ENCODE results near the gene ADGRF1. TPM values are rescaled to one million over a fixed set of nuclear protein-coding genes. Genes with fewer than 3 reads are reported as not detected.
"Not testable (repeated sequence)": the region's sequence is repeated elsewhere in the genome, so short reads cannot be mapped to it uniquely, and the experiment has no call there.

Gene ADGRF1
- polyA plus RNA-seq, 2 donors: 25.5 to 47.9 TPM

- Histone ChIP-seq H3K4me3 (ENCODE audit: low read depth in 1 of 2, low read length in 2 of 2) (no peak overlapping the region), H3K36me3 (ENCODE audit: control insufficient read depth in 2 of 2, insufficient read depth in 2 of 2, low read length in 1 of 2) (no peaks in the 10 kb centered on the region), H3K27me3 (ENCODE audit: control insufficient read depth in 1 of 2, insufficient read depth in 2 of 2, low read length in 2 of 2) (no peaks in the 10 kb centered on the region), H3K27ac (ENCODE audit: low read depth in 2 of 2, low read length in 1 of 2) (no peak overlapping the region), H3K9me3 (ENCODE audit: control insufficient read depth in 2 of 2, insufficient read depth in 1 of 2, low read depth in 1 of 2, low read length in 1 of 2) (peaks cover 0 to 4% of the 10 kb centered on the region in 2 donors), H3K4me1 (ENCODE audit: control insufficient read depth in 2 of 2, insufficient read depth in 2 of 2, low read length in 1 of 2) (peaks cover 0 to 9% of the 10 kb centered on the region in 2 donors)
- WGBS, 2 donors: 89 to 91% methylated on average over 2 of the region's 2 CpGs
Measured at GRCh38 chr6:47064274-47064673, 22.1 kb upstream of the ADGRF1 start.

- H3K27me3 ChIP-seq (ENCODE audit: control insufficient read depth in 1 of 2, insufficient read depth in 2 of 2, low read length in 2 of 2): no peaks in the 10 kb centered on the region
- peaks cover 0 to 4% of the 10 kb centered on the region in 2 donors for H3K9me3 ChIP-seq (ENCODE audit: control insufficient read depth in 2 of 2, insufficient read depth in 1 of 2, low read depth in 1 of 2, low read length in 1 of 2)
- H3K27ac ChIP-seq (ENCODE audit: low read depth in 2 of 2, low read length in 1 of 2): peak overlapping the region in 1 of 2 donors; percentile 37
- no peak overlapping the region for H3K4me3 ChIP-seq (ENCODE audit: low read depth in 1 of 2, low read length in 2 of 2)
- WGBS, 2 donors: 72 to 76% methylated on average over 5 of the region's 5 CpGs
- peaks cover 0 to 9% of the 10 kb centered on the region in 2 donors for H3K4me1 ChIP-seq (ENCODE audit: control insufficient read depth in 2 of 2, insufficient read depth in 2 of 2, low read length in 1 of 2)
- no peaks in the 10 kb centered on the region for H3K36me3 ChIP-seq (ENCODE audit: control insufficient read depth in 2 of 2, insufficient read depth in 2 of 2, low read length in 1 of 2)
Measured at GRCh38 chr6:47062346-47062745, 20.2 kb upstream of the ADGRF1 start.

DNA sequence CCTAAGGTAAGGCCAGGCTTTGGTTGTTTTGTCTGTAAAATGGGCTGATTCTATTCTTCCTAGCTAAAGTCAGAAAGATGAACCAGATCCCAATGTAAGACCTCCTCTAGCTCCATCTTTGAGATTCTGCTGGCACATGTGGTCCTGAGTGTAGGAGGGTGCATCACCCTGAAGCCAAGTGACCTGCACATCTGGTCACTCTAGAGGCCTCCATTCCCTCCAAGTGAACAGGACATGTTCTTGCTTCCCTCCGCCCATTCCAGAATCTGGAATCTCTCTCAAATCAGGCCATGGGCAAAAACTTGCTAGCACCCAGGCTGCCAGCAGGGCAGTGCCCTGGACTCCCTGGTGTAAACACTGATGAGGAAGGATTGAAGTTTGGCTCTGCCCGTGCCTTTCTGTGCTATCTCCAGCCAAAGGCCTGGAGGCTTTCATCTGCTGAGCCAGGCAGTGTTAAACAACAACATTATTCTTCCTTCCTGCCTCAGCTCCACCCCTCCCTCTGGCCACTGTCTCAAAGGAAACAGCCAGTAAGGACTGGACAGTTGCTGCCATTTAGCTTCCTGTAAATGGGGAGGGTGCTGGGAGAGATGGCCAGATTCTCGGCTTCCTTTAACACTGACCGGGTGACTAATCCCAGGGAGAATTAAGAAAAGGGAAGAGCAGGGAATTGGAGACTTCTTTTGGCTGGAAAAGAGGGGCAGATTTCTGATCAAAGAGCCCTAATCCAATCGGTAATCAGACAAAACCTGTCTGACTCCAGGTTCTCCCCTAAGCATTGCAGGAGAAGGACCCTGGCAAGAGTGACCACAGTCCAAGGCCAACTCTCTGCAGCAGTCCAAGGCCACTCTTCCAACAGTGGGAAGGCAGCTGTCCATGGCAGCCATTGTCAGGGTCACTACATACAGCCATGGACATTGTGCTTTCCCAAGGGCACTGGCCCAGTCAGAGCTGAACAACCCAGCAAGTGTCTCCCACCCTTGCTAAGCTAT, 19.5 kb upstream of the ADGRF1 start:
- no peak overlapping the region for H3K4me3 ChIP-seq (ENCODE audit: low read depth in 1 of 2, low read length in 2 of 2)
- peaks cover 0 to 4% of the 10 kb centered on the region in 2 donors for H3K9me3 ChIP-seq (ENCODE audit: control insufficient read depth in 2 of 2, insufficient read depth in 1 of 2, low read depth in 1 of 2, low read length in 1 of 2)
- no peaks in the 10 kb centered on the region for H3K27me3 ChIP-seq (ENCODE audit: control insufficient read depth in 1 of 2, insufficient read depth in 2 of 2, low read length in 2 of 2)
- peak overlapping the region; percentile 22 to 44 for H3K27ac ChIP-seq (ENCODE audit: low read depth in 2 of 2, low read length in 1 of 2)
- H3K4me1 ChIP-seq (ENCODE audit: control insufficient read depth in 2 of 2, insufficient read depth in 2 of 2, low read length in 1 of 2): peaks cover 0 to 9% of the 10 kb centered on the region in 2 donors
- WGBS, 2 donors: 29 to 51% methylated on average over 5 of the region's 5 CpGs
- no peaks in the 10 kb centered on the region for H3K36me3 ChIP-seq (ENCODE audit: control insufficient read depth in 2 of 2, insufficient read depth in 2 of 2, low read length in 1 of 2)

GRCh38 chr6:47059216-47059885, 17.2 kb upstream of the ADGRF1 start:
- H3K36me3 ChIP-seq (ENCODE audit: control insufficient read depth in 2 of 2, insufficient read depth in 2 of 2, low read length in 1 of 2): no peaks in the 10 kb centered on the region
- H3K4me1 ChIP-seq (ENCODE audit: control insufficient read depth in 2 of 2, insufficient read depth in 2 of 2, low read length in 1 of 2): peaks cover 0 to 9% of the 10 kb centered on the region in 2 donors
- H3K4me3 ChIP-seq (ENCODE audit: low read depth in 1 of 2, low read length in 2 of 2): no peak overlapping the region
- 49 to 58% methylated on average over 5 of the region's 5 CpGs for WGBS, 2 donors
- no peaks in the 10 kb centered on the region for H3K27me3 ChIP-seq (ENCODE audit: control insufficient read depth in 1 of 2, insufficient read depth in 2 of 2, low read length in 2 of 2)
- no peak overlapping the region for H3K27ac ChIP-seq (ENCODE audit: low read depth in 2 of 2, low read length in 1 of 2)
- H3K9me3 ChIP-seq (ENCODE audit: control insufficient read depth in 2 of 2, insufficient read depth in 1 of 2, low read depth in 1 of 2, low read length in 1 of 2): peaks cover 0 to 4% of the 10 kb centered on the region in 2 donors

DNA sequence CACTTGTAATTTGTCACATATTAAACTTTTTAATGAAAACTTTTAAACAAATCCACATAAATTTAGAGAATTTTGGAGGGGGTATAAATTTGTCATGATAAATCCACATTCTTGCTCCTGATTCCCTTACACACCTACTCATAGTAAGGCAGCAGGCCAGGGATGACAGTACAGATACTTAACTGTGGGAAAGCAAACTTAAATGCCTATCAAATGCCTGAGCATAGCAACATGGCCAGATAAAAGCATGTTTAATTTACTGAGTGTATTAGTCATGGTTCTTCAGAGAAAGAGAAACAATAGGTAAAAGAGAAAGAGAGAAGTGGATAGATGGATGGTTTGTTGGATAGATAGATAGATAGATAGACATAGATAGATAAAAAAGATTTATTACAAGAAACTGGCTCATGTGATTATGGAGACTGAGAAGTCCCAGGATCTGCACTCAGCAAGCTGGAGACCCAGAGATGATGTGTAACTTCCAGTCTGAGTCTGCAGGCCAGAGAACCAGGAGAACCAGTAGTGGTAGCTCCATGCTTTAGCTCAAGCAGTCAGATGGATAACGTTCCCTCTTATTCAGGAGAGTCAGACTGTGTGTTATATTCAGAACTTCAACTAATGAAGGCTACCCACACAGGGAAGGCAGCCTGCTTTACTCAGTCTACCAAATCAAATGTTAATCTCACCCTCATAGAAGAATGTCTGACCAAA, 15.9 kb upstream of the ADGRF1 start:
- no peaks in the 10 kb centered on the region for H3K36me3 ChIP-seq (ENCODE audit: control insufficient read depth in 2 of 2, insufficient read depth in 2 of 2, low read length in 1 of 2)
- WGBS, 2 donors: 67 to 75% methylated on average over 1 of the region's 1 CpG
- H3K4me3 ChIP-seq (ENCODE audit: low read depth in 1 of 2, low read length in 2 of 2): no peak overlapping the region
- H3K27me3 ChIP-seq (ENCODE audit: control insufficient read depth in 1 of 2, insufficient read depth in 2 of 2, low read length in 2 of 2): no peaks in the 10 kb centered on the region
- peak overlapping the region in 1 of 2 donors; percentile 7 for H3K27ac ChIP-seq (ENCODE audit: low read depth in 2 of 2, low read length in 1 of 2)
- no peaks in the 10 kb centered on the region for H3K9me3 ChIP-seq (ENCODE audit: control insufficient read depth in 2 of 2, insufficient read depth in 1 of 2, low read depth in 1 of 2, low read length in 1 of 2)
- H3K4me1 ChIP-seq (ENCODE audit: control insufficient read depth in 2 of 2, insufficient read depth in 2 of 2, low read length in 1 of 2): peaks cover 0 to 9% of the 10 kb centered on the region in 2 donors

- 91 to 97% methylated on average over 2 of the region's 2 CpGs for WGBS, 2 donors
- no peak overlapping the region for H3K27ac ChIP-seq (ENCODE audit: low read depth in 2 of 2, low read length in 1 of 2)
- no peaks in the 10 kb centered on the region for H3K36me3 ChIP-seq (ENCODE audit: control insufficient read depth in 2 of 2, insufficient read depth in 2 of 2, low read length in 1 of 2)
- no peaks in the 10 kb centered on the region for H3K9me3 ChIP-seq (ENCODE audit: control insufficient read depth in 2 of 2, insufficient read depth in 1 of 2, low read depth in 1 of 2, low read length in 1 of 2)
- peaks cover 0 to 6% of the 10 kb centered on the region in 2 donors for H3K4me1 ChIP-seq (ENCODE audit: control insufficient read depth in 2 of 2, insufficient read depth in 2 of 2, low read length in 1 of 2)
- no peaks in the 10 kb centered on the region for H3K27me3 ChIP-seq (ENCODE audit: control insufficient read depth in 1 of 2, insufficient read depth in 2 of 2, low read length in 2 of 2)
- H3K4me3 ChIP-seq (ENCODE audit: low read depth in 1 of 2, low read length in 2 of 2): no peak overlapping the region
Measured at GRCh38 chr6:47056832-47057231, 14.7 kb upstream of the ADGRF1 start.

DNA sequence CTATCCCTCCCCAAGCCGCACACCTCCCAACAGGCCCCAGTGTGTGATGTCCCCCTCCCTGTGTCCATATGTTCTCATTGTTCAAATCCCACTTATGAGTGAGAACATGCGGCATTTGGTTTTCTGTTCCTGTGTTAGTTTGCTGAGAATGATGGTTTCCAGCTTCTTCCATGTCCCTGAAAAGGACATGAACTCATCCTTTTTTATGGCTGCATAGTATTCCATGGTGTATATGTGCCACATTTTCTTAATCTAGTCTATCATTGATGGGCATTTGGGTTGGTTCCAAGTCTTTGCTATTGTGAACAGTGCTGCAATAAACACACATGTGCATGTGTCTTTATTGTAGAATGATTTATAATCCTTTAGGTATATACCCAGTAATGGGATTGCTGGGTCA, 12.2 kb upstream of the ADGRF1 start:
- H3K36me3 ChIP-seq (ENCODE audit: control insufficient read depth in 2 of 2, insufficient read depth in 2 of 2, low read length in 1 of 2); H3K27me3 ChIP-seq (ENCODE audit: control insufficient read depth in 1 of 2, insufficient read depth in 2 of 2, low read length in 2 of 2); H3K4me1 ChIP-seq (ENCODE audit: control insufficient read depth in 2 of 2, insufficient read depth in 2 of 2, low read length in 1 of 2); H3K4me3 ChIP-seq (ENCODE audit: low read depth in 1 of 2, low read length in 2 of 2); H3K27ac ChIP-seq (ENCODE audit: low read depth in 2 of 2, low read length in 1 of 2); H3K9me3 ChIP-seq (ENCODE audit: control insufficient read depth in 2 of 2, insufficient read depth in 1 of 2, low read depth in 1 of 2, low read length in 1 of 2): not testable (repeated sequence)
- 97 to 100% methylated on average over 2 of the region's 2 CpGs for WGBS, 2 donors

GRCh38 chr6:47048638-47049037, 6.5 kb upstream of the ADGRF1 start:
- Histone ChIP-seq H3K9me3 (ENCODE audit: control insufficient read depth in 2 of 2, insufficient read depth in 1 of 2, low read depth in 1 of 2, low read length in 1 of 2) (peaks cover 0 to 2% of the 10 kb centered on the region in 2 donors), H3K36me3 (ENCODE audit: control insufficient read depth in 2 of 2, insufficient read depth in 2 of 2, low read length in 1 of 2) (no peaks in the 10 kb centered on the region), H3K27me3 (ENCODE audit: control insufficient read depth in 1 of 2, insufficient read depth in 2 of 2, low read length in 2 of 2) (no peaks in the 10 kb centered on the region), H3K27ac (ENCODE audit: low read depth in 2 of 2, low read length in 1 of 2) (no peak overlapping the region), H3K4me3 (ENCODE audit: low read depth in 1 of 2, low read length in 2 of 2) (no peak overlapping the region), H3K4me1 (ENCODE audit: control insufficient read depth in 2 of 2, insufficient read depth in 2 of 2, low read length in 1 of 2) (peaks cover 0 to 2% of the 10 kb centered on the region in 2 donors)

Data from esophagus (tissue), 2 donors.